Vagina (tissue), 2 donors: ENCODE results near the gene CCDC117. TPM values are rescaled to one million over a fixed set of nuclear protein-coding genes. Genes with fewer than 3 reads are reported as not detected.
A peak's percentile ranks its signal among the peaks of the same experiment; 100 is the strongest.

ENCODE experiments used
- DNase-seq, 2 donors: peaks; one replicate each; pipeline ENCODE4 v3.0.0-alpha.2; 2017; ENCODE audit errors: extremely low spot score in 2 of 2
- H3K27ac ChIP-seq: fragments of 200-600 bp; sonication (generic); one replicate; pipeline ENCODE4 v1.5.1; 2019
- H3K27me3 ChIP-seq: fragments of 200-600 bp; sonication (generic); one replicate; pipeline ENCODE4 v1.5.1; 2019
- H3K36me3 ChIP-seq, 2 donors: fragments of 200-600 bp; sonication (generic); one replicate each; pipeline ENCODE4 v1.5.1; 2017 to 2019
- H3K4me1 ChIP-seq: fragments of 200-600 bp; sonication (generic); one replicate; pipeline ENCODE4 v1.5.1; 2019
- H3K4me3 ChIP-seq, 2 donors: fragments of 200-600 bp; sonication (generic); 1 replicate in 1 of 2; 2 replicates in 1 of 2; pipeline ENCODE4 v1.5.1; 2016 to 2019
- H3K9me3 ChIP-seq: fragments of 200-600 bp; sonication (generic); one replicate; pipeline ENCODE4 v1.5.1; 2019
- CTCF ChIP-seq, 3 experiments: fragments of 450-650 bp in 2 of 3; fragments of 200-600 bp in 1 of 3; sonication (generic) in 1 of 3; IDR thresholded peaks; one replicate each; pipeline ENCODE4 v1.5.1; 2017 to 2019; ENCODE audit warnings: antibody characterized with exemption in 3 of 3, mild to moderate bottlenecking in 2 of 3, moderate library complexity in 2 of 3
- POLR2A ChIP-seq, 2 donors: fragments of 450-650 bp; IDR thresholded peaks; one replicate each; pipeline ENCODE4 v1.6.1; 2017; ENCODE audit warnings: antibody characterized with exemption in 2 of 2, mild to moderate bottlenecking in 2 of 2, moderate library complexity in 2 of 2
- POLR2AphosphoS5 ChIP-seq, 2 donors: sonication (generic); formaldehyde crosslinking; IDR thresholded peaks; one replicate each; pipeline ENCODE4 v1.9.0; 2017; ENCODE audit warnings: antibody characterized with exemption in 2 of 2, mild to moderate bottlenecking in 2 of 2, low read depth in 1 of 2; ENCODE audit not compliant: insufficient read depth in 1 of 2
- intact Hi-C: fragments of 100-400 bp; cut with DNase I; formaldehyde crosslinking; loops from one replicate; pipeline ENCODE4 v1.15.1; 2023
- total RNA-seq: library from RNA; depleted of rRNA; stranded (reverse); fragments of >200 nt; gene quantifications from one replicate; pipeline ENCODE4 v1.2.3, GENCODE V29; 2016

Gene CCDC117
- total RNA-seq, 1 donor from 2014 or later = 14.2 TPM

GRCh38 chr22:28808716-28809355, 36.3 kb downstream of the CCDC117 start:
- Histone ChIP-seq H3K4me1 (peaks cover 27% of the 10 kb centered on the region), H3K9me3 (no peaks in the 10 kb centered on the region), H3K36me3 (no peaks in the 10 kb centered on the region), H3K27ac (no peak overlapping the region), H3K27me3 (no peaks in the 10 kb centered on the region), H3K4me3 (no peak overlapping the region)
- intact Hi-C loops = no loop called here
- no peak for DNase-seq
- TF ChIP-seq CTCF (IDR thresholded peaks at IDR 0.05) (no peak), POLR2A (IDR thresholded peaks at IDR 0.05) (no peak), POLR2AphosphoS5 (IDR thresholded peaks at IDR 0.05; ENCODE audit: insufficient read depth in 1 of 2, low read depth in 1 of 2) (no peak)

GRCh38 chr22:28810821-28811491, 38.5 kb downstream of the CCDC117 start:
- TF ChIP-seq POLR2AphosphoS5 (IDR thresholded peaks at IDR 0.05; ENCODE audit: insufficient read depth in 1 of 2, low read depth in 1 of 2) = peak in 1 of 2 donors; percentile 81
- no peak for TF ChIP-seq POLR2A (IDR thresholded peaks at IDR 0.05)
- no peak for TF ChIP-seq CTCF (IDR thresholded peaks at IDR 0.05)
- Histone ChIP-seq H3K27ac (peak overlapping the region; percentile 64), H3K4me1 (peaks cover 32% of the 10 kb centered on the region), H3K4me3 (no peak overlapping the region), H3K9me3 (no peaks in the 10 kb centered on the region), H3K36me3 (no peaks in the 10 kb centered on the region), H3K27me3 (no peaks in the 10 kb centered on the region)
- no peak for DNase-seq
- intact Hi-C loops = no loop called here

- H3K27ac ChIP-seq = peak overlapping the region; percentile 64
- intact Hi-C loops = no loop called here
- no peak for DNase-seq
- H3K27me3 ChIP-seq = no peaks in the 10 kb centered on the region
- TF ChIP-seq POLR2AphosphoS5 (IDR thresholded peaks at IDR 0.05; ENCODE audit: insufficient read depth in 1 of 2, low read depth in 1 of 2) = no peak
- no peak overlapping the region for H3K4me3 ChIP-seq
- no peaks in the 10 kb centered on the region for H3K36me3 ChIP-seq
- no peaks in the 10 kb centered on the region for H3K9me3 ChIP-seq
- H3K4me1 ChIP-seq = peaks cover 32% of the 10 kb centered on the region
These were observed 40.0 kb downstream of the CCDC117 start for GRCh38 chr22:28812516-28812915.

- Histone ChIP-seq H3K4me1 (peaks cover 41% of the 10 kb centered on the region), H3K27me3 (no peaks in the 10 kb centered on the region), H3K9me3 (no peaks in the 10 kb centered on the region), H3K27ac (peak overlapping the region; percentile 64), H3K36me3 (no peaks in the 10 kb centered on the region), H3K4me3 (no peak overlapping the region)
- no peak for DNase-seq
- intact Hi-C loops = no loop called here
- TF ChIP-seq POLR2A (IDR thresholded peaks at IDR 0.05) (no peak), POLR2AphosphoS5 (IDR thresholded peaks at IDR 0.05; ENCODE audit: insufficient read depth in 1 of 2, low read depth in 1 of 2) (peak in 1 of 2 donors; percentile 39), CTCF (IDR thresholded peaks at IDR 0.05) (no peak)
These were observed 41.5 kb downstream of the CCDC117 start for GRCh38 chr22:28813772-28814518.

GRCh38 chr22:28815111-28815510, 42.6 kb downstream of the CCDC117 start:
- Histone ChIP-seq H3K4me3 (no peak overlapping the region), H3K27ac (peak overlapping the region; percentile 40), H3K4me1 (peaks cover 47% of the 10 kb centered on the region), H3K36me3 (no peaks in the 10 kb centered on the region), H3K27me3 (no peaks in the 10 kb centered on the region), H3K9me3 (no peaks in the 10 kb centered on the region)
- TF ChIP-seq CTCF (IDR thresholded peaks at IDR 0.05) = no peak
- TF ChIP-seq POLR2AphosphoS5 (IDR thresholded peaks at IDR 0.05; ENCODE audit: insufficient read depth in 1 of 2, low read depth in 1 of 2) = no peak
- TF ChIP-seq POLR2A (IDR thresholded peaks at IDR 0.05) = no peak
- intact Hi-C loops = no loop called here
- no peak for DNase-seq
